ENCODE results near the gene RANGAP1.
A peak's percentile ranks its signal among the peaks of the same experiment; 100 is the strongest.

The RANGAP1 gene

DNA sequence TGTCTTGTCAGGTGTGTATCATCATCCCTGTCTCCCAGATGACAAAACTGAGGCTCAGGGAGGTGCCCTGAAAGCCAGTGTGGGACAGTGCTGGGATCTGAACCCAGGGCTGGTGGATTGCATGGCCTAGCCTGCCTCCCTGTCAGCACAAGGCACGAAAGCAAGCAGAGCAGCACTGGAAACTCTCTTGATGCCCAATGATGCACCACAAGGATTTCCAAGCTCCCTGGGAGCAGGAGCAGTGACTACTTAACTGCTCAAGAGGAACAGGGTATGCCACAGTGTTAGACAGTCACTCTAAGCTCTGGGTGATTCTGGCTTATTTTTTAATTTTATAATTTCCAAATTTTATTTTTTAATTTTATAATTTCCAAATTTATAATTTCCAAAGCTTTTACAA lies 24.3 kb upstream of the RANGAP1 start:
- Histone ChIP-seq H3K27ac (ENCODE audit: low read length) (no peak overlapping the region), H2AFZ (ENCODE audit: low read depth, low read length) (no peak overlapping the region), H3K79me2 (ENCODE audit: insufficient read depth, low read length) (peaks cover 93% of the 10 kb centered on the region), H3K9me3 (ENCODE audit: insufficient read depth, low read length, severe bottlenecking) (no peaks in the 10 kb centered on the region), H3K27me3 (ENCODE audit: insufficient read depth, low read length, poor library complexity) (no peaks in the 10 kb centered on the region), H4K20me1 (ENCODE audit: insufficient read depth, low read length) (peaks cover 62% of the 10 kb centered on the region), H3K4me1 (ENCODE audit: insufficient read depth, low read length) (0 out of 2 replicates have a peak, but pooled peaks cover 4% of the 10 kb centered on the region), H3K4me3 (ENCODE audit: low read depth in 1 of 2, low read length in 2 of 2) (no peak overlapping the region), H3K9ac (ENCODE audit: low read depth, low read length) (no peak overlapping the region), H3K36me3 (ENCODE audit: insufficient read depth, low read length) (peaks cover 33% of the 10 kb centered on the region), H3K4me2 (ENCODE audit: insufficient read depth, low read length) (no peak overlapping the region)
- TF ChIP-seq EZH2 (IDR thresholded peaks at IDR 0.05; ENCODE audit: borderline replicate concordance, low read depth, low read length, severe bottlenecking), result no peak
- TF ChIP-seq, protein P1, sequence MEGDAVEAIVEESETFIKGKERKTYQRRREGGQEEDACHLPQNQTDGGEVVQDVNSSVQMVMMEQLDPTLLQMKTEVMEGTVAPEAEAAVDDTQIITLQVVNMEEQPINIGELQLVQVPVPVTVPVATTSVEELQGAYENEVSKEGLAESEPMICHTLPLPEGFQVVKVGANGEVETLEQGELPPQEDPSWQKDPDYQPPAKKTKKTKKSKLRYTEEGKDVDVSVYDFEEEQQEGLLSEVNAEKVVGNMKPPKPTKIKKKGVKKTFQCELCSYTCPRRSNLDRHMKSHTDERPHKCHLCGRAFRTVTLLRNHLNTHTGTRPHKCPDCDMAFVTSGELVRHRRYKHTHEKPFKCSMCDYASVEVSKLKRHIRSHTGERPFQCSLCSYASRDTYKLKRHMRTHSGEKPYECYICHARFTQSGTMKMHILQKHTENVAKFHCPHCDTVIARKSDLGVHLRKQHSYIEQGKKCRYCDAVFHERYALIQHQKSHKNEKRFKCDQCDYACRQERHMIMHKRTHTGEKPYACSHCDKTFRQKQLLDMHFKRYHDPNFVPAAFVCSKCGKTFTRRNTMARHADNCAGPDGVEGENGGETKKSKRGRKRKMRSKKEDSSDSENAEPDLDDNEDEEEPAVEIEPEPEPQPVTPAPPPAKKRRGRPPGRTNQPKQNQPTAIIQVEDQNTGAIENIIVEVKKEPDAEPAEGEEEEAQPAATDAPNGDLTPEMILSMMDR (IDR thresholded peaks at IDR 0.05; ENCODE audit: borderline replicate concordance, extremely low read depth, low read length, poor library complexity, severe bottlenecking), result no peak
- no peak for ATAC-seq (ENCODE audit: insufficient read depth, low read depth)
- no peak for DNase-seq

DNA sequence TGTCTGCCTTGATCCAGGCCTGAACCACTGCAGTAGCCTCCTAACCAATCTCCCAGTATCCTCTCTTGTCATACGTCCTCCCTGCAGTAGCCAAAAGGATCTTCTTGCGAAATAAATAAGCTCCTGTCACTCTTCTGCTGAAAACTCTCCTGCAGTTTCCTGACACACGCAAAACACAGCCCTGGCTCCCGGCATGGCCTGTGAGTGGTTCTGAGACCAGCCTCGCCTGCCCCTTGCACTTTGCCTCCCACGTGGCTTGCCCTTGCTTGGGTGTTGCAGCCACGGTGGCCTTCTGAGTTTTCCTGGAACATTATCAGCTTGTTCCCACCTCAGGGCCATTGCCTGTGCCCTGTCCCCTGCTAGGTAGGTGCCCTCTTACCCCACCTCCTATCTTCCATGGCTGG lies 22.6 kb upstream of the RANGAP1 start:
- Histone ChIP-seq H3K9me3 (ENCODE audit: insufficient read depth, low read length, severe bottlenecking) (no peaks in the 10 kb centered on the region), H3K4me2 (ENCODE audit: insufficient read depth, low read length) (no peak overlapping the region), H3K4me3 (ENCODE audit: low read depth in 1 of 2, low read length in 2 of 2) (no peak overlapping the region), H3K36me3 (ENCODE audit: insufficient read depth, low read length) (peaks cover 35% of the 10 kb centered on the region), H3K27me3 (ENCODE audit: insufficient read depth, low read length, poor library complexity) (no peaks in the 10 kb centered on the region), H4K20me1 (ENCODE audit: insufficient read depth, low read length) (peaks cover 66% of the 10 kb centered on the region), H3K79me2 (ENCODE audit: insufficient read depth, low read length) (peaks cover 93% of the 10 kb centered on the region), H3K9ac (ENCODE audit: low read depth, low read length) (no peak overlapping the region), H3K4me1 (ENCODE audit: insufficient read depth, low read length) (peaks cover 9% of the 10 kb centered on the region), H3K27ac (ENCODE audit: low read length) (0 out of 2 replicates have a peak overlapping the region, but pooled peaks have one; percentile 21), H2AFZ (ENCODE audit: low read depth, low read length) (no peak overlapping the region)
- ATAC-seq (ENCODE audit: insufficient read depth, low read depth) (no peak), DNase-seq (no peak)
- no peak for TF ChIP-seq EZH2 (IDR thresholded peaks at IDR 0.05; ENCODE audit: borderline replicate concordance, low read depth, low read length, severe bottlenecking)
- TF ChIP-seq, protein P1 (IDR thresholded peaks at IDR 0.05; ENCODE audit: borderline replicate concordance, extremely low read depth, low read length, poor library complexity, severe bottlenecking), result no peak

DNA sequence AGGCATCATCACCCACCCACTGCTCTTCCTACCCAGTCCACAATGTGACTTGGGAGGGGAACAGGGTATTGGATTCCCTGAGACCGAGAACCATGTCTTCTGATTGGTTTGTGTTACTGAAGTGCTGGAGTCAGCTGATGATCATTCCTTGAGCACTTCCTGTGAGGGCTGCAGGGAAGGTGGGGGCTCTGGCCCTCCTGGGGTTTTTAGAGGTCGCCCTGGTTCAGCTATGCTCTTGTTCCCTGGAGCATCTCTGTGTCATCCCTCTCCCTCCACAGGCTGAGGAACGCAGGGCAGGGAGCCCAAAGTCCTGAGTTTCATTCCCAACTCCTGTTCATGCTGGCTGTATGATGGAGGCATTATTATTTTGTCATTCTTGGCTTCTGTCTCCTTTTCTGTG lies 22.1 kb upstream of the RANGAP1 start:
- Histone ChIP-seq H3K4me3 (ENCODE audit: low read depth in 1 of 2, low read length in 2 of 2) (no peak overlapping the region), H3K9ac (ENCODE audit: low read depth, low read length) (no peak overlapping the region), H3K9me3 (ENCODE audit: insufficient read depth, low read length, severe bottlenecking) (no peaks in the 10 kb centered on the region), H4K20me1 (ENCODE audit: insufficient read depth, low read length) (peaks cover 62% of the 10 kb centered on the region), H3K27ac (ENCODE audit: low read length) (peak overlapping the region; percentile 21; the same call in 1 of the 2 replicates), H3K4me2 (ENCODE audit: insufficient read depth, low read length) (no peak overlapping the region), H3K27me3 (ENCODE audit: insufficient read depth, low read length, poor library complexity) (no peaks in the 10 kb centered on the region), H3K4me1 (ENCODE audit: insufficient read depth, low read length) (peaks cover 14% of the 10 kb centered on the region), H3K36me3 (ENCODE audit: insufficient read depth, low read length) (peaks cover 35% of the 10 kb centered on the region), H3K79me2 (ENCODE audit: insufficient read depth, low read length) (peaks cover 93% of the 10 kb centered on the region), H2AFZ (ENCODE audit: low read depth, low read length) (no peak overlapping the region)
- ATAC-seq (ENCODE audit: insufficient read depth, low read depth) (no peak), DNase-seq (no peak)
- TF ChIP-seq, protein P1 (IDR thresholded peaks at IDR 0.05; ENCODE audit: borderline replicate concordance, extremely low read depth, low read length, poor library complexity, severe bottlenecking), result no peak
- no peak for TF ChIP-seq EZH2 (IDR thresholded peaks at IDR 0.05; ENCODE audit: borderline replicate concordance, low read depth, low read length, severe bottlenecking)

DNA sequence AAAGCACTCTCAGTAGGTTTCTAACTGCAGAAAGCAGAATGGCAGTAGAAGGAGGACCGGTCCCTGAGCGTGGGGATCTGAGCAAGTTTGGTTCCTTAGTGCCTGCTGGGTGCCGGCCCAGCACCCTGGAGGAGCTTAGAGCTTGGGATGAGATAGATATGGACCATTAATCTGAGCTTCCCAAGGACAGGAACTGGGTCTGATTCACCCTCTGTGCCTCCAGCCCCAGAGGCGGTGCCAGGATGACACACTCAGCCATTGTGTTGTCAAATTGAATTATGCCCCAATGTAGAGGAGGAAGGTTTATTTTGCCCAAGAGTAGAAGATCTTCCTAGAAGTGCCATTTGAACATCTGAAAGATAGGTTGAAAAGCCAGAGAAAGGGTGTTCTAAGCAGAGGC lies 19.7 kb upstream of the RANGAP1 start:
- Histone ChIP-seq H3K27ac (ENCODE audit: low read length) (no peak overlapping the region), H3K4me2 (ENCODE audit: insufficient read depth, low read length) (no peak overlapping the region), H3K4me3 (ENCODE audit: low read depth in 1 of 2, low read length in 2 of 2) (no peak overlapping the region), H3K36me3 (ENCODE audit: insufficient read depth, low read length) (peaks cover 35% of the 10 kb centered on the region), H3K9ac (ENCODE audit: low read depth, low read length) (no peak overlapping the region), H3K4me1 (ENCODE audit: insufficient read depth, low read length) (peaks cover 25% of the 10 kb centered on the region), H2AFZ (ENCODE audit: low read depth, low read length) (no peak overlapping the region), H3K27me3 (ENCODE audit: insufficient read depth, low read length, poor library complexity) (no peaks in the 10 kb centered on the region), H3K9me3 (ENCODE audit: insufficient read depth, low read length, severe bottlenecking) (no peaks in the 10 kb centered on the region), H4K20me1 (ENCODE audit: insufficient read depth, low read length) (peaks cover 48% of the 10 kb centered on the region), H3K79me2 (ENCODE audit: insufficient read depth, low read length) (peaks cover 95% of the 10 kb centered on the region)
- DNase-seq, result no peak
- no peak for ATAC-seq (ENCODE audit: insufficient read depth, low read depth)
- TF ChIP-seq EZH2 (IDR thresholded peaks at IDR 0.05; ENCODE audit: borderline replicate concordance, low read depth, low read length, severe bottlenecking), result no peak
- TF ChIP-seq, protein P1 (IDR thresholded peaks at IDR 0.05; ENCODE audit: borderline replicate concordance, extremely low read depth, low read length, poor library complexity, severe bottlenecking), result no peak

Measured in DND-41 (cell line).